Keratinocyte (primary cell): Measurements from ENCODE around the gene RANBP9. TPM values are rescaled to one million over a fixed set of nuclear protein-coding genes. Genes with fewer than 3 reads are reported as not detected.

Experiments used
- DNase-seq: peaks from one replicate; pipeline ENCODE4 v3.0.0-alpha.2; 2011; ENCODE audit warnings: low read depth, missing footprints, low spot score
- FAIRE-seq: peaks from 2 replicates; lab custom pipeline; 2011; peaks lifted over from hg19 to GRCh38; lab: Jason Lieb, UNC
- H2AFZ ChIP-seq: 2 replicates; pipeline ENCODE4 v1.6.0; 2012; ENCODE audit warnings: low read length, control low read depth, inconsistent platforms; ENCODE audit not compliant: control insufficient read depth
- H3K27ac ChIP-seq: 2 replicates; pipeline ENCODE4 v1.5.1; 2011; ENCODE audit warnings: low read length; ENCODE audit not compliant: control insufficient read depth, insufficient read depth
- H3K27me3 ChIP-seq: 3 replicates; pipeline ENCODE4 v1.6.0; 2011; ENCODE audit warnings: low read length; ENCODE audit not compliant: control insufficient read depth, insufficient read depth; ENCODE audit errors: extremely low read depth
- H3K36me3 ChIP-seq, 2 experiments: 2 replicates in 1 of 2; 3 replicates in 1 of 2; pipeline ENCODE4 v1.5.1; 2011; ENCODE audit warnings: low read length in 2 of 2, mild to moderate bottlenecking in 1 of 2; ENCODE audit not compliant: control insufficient read depth in 2 of 2, insufficient read depth in 2 of 2; ENCODE audit errors: extremely low read depth in 1 of 2
- H3K4me1 ChIP-seq: 3 replicates; pipeline ENCODE4 v1.5.1; 2011; ENCODE audit warnings: low read length; ENCODE audit not compliant: control insufficient read depth, insufficient read depth; ENCODE audit errors: extremely low read depth
- H3K4me2 ChIP-seq: 3 replicates; pipeline ENCODE4 v1.6.0; 2011; ENCODE audit warnings: low read depth, low read length; ENCODE audit not compliant: control insufficient read depth, insufficient read depth; ENCODE audit errors: extremely low read depth
- H3K4me3 ChIP-seq, 3 experiments: fragments of 200-600 bp in 1 of 3; sonication (generic) in 1 of 3; 2 replicates in 2 of 3; 3 replicates in 1 of 3; pipeline ENCODE4 v1.5.1; 2011 to 2016; ENCODE audit warnings: low read length in 3 of 3, mild to moderate bottlenecking in 3 of 3, control low read depth in 2 of 3, inconsistent platforms in 1 of 3, low read depth in 1 of 3, mixed read lengths in 1 of 3, mixed run types in 1 of 3, moderate library complexity in 1 of 3; ENCODE audit not compliant: control insufficient read depth in 2 of 3, insufficient read depth in 2 of 3; ENCODE audit errors: extremely low read depth in 1 of 3
- H3K79me2 ChIP-seq: 2 replicates; pipeline ENCODE4 v1.6.0; 2012; ENCODE audit warnings: low read length; ENCODE audit not compliant: control insufficient read depth, insufficient read depth
- H3K9ac ChIP-seq: 3 replicates; pipeline ENCODE4 v1.6.0; 2011; ENCODE audit warnings: low read length; ENCODE audit not compliant: control insufficient read depth, insufficient read depth; ENCODE audit errors: extremely low read depth
- H3K9me1 ChIP-seq: 3 replicates; pipeline ENCODE4 v1.6.0; 2011; ENCODE audit warnings: low read length; ENCODE audit not compliant: control insufficient read depth, insufficient read depth; ENCODE audit errors: extremely low read depth
- H3K9me3 ChIP-seq: 2 replicates; pipeline ENCODE4 v1.5.1; 2012; ENCODE audit warnings: low read depth, low read length; ENCODE audit not compliant: control insufficient read depth
- H4K20me1 ChIP-seq: 3 replicates; pipeline ENCODE4 v1.6.0; 2011; ENCODE audit warnings: low read length; ENCODE audit not compliant: control insufficient read depth, insufficient read depth; ENCODE audit errors: extremely low read depth
- CTCF ChIP-seq, 3 experiments: IDR thresholded peaks in 1 of 3; conservative IDR thresholded peaks in 1 of 3; optimal IDR thresholded peaks in 1 of 3; 2 replicates in 2 of 3; 3 replicates in 1 of 3; pipeline versions ENCODE3 to v1.5.1; 2011; ENCODE audit warnings: low read length in 3 of 3, mild to moderate bottlenecking in 3 of 3, moderate library complexity in 2 of 3, control low read depth in 1 of 3, inconsistent platforms in 1 of 3; ENCODE audit not compliant: insufficient read depth in 2 of 3; ENCODE audit errors: extremely low read depth in 1 of 3
- EZH2 ChIP-seq: IDR thresholded peaks from one replicate; pipeline ENCODE4 v1.6.1; 2012; ENCODE audit warnings: inconsistent platforms, mild to moderate bottlenecking, low read length, moderate library complexity
- dilution Hi-C: fragments of 300-500 bp; cut with MboI; formaldehyde crosslinking; loops from one replicate; pipeline ENCODE4 v1.7.0; 2020; ENCODE audit warnings: low sequenced_read_pairs; ENCODE audit not compliant: extremely low pct_ligation_motif_present
- polyA plus RNA-seq, 5 experiments: library from polyadenylated mRNA; depleted of rRNA in 3 of 5; stranded (reverse) in 3 of 5; stranded (forward) in 1 of 5; unstranded in 1 of 5; fragments of >200 nt; gene quantifications; 1 replicate in 1 of 5; 2 replicates in 3 of 5; 3 replicates in 1 of 5; pipeline versions ENCODE4 v1.2.1 to v1.2.3, GENCODE V29; 2011 to 2012; ENCODE audit warnings: missing spikeins in 2 of 5, low read depth in 1 of 5, low replicate concordance in 1 of 5

RANBP9 gene
- polyA plus RNA-seq, 1 donor (not counting 4 experiments of a cell fraction or from before 2014, with no cell fraction given): 36.7 TPM

GRCh38 chr6:13666194-13667105 lies 45.2 kb downstream of the RANBP9 start:
- no peaks in the 10 kb centered on the region for H3K9me1 ChIP-seq
- H3K36me3 ChIP-seq: no peaks in the 10 kb centered on the region
- DNase-seq (peak; percentile 41), FAIRE-seq (no peak)
- no peak overlapping the region for H3K9ac ChIP-seq
- H4K20me1 ChIP-seq: no peaks in the 10 kb centered on the region
- no peak overlapping the region for H2AFZ ChIP-seq
- no peak for TF ChIP-seq CTCF (optimal IDR thresholded peaks at IDR 0.05 in 1 of 3, IDR thresholded peaks at IDR 0.05 in 1 of 3, conservative IDR thresholded peaks at IDR 0.05 in 1 of 3; ENCODE audit: extremely low read depth in 1 of 3, insufficient read depth in 2 of 3, low read length in 3 of 3)
- TF ChIP-seq EZH2: no peak
- no peak overlapping the region for H3K4me3 ChIP-seq
- H3K27ac ChIP-seq: peak overlapping the region; percentile 61
- peak overlapping the region; percentile 40 for H3K4me2 ChIP-seq
- H3K4me1 ChIP-seq: peaks cover 18% of the 10 kb centered on the region
- dilution Hi-C loops: no loop called here
- H3K79me2 ChIP-seq: peaks cover 85% of the 10 kb centered on the region
- no peaks in the 10 kb centered on the region for H3K27me3 ChIP-seq
- no peaks in the 10 kb centered on the region for H3K9me3 ChIP-seq

- dilution Hi-C loops: no loop called here
- no peaks in the 10 kb centered on the region for H3K9me3 ChIP-seq
- no peaks in the 10 kb centered on the region for H3K27me3 ChIP-seq
- no peak overlapping the region for H3K9ac ChIP-seq
- no peaks in the 10 kb centered on the region for H3K9me1 ChIP-seq
- H3K79me2 ChIP-seq: peaks cover 86% of the 10 kb centered on the region
- DNase-seq: no peak
- H3K4me1 ChIP-seq: peaks cover 18% of the 10 kb centered on the region
- TF ChIP-seq EZH2: no peak
- no peak for TF ChIP-seq CTCF (optimal IDR thresholded peaks at IDR 0.05 in 1 of 3, IDR thresholded peaks at IDR 0.05 in 1 of 3, conservative IDR thresholded peaks at IDR 0.05 in 1 of 3; ENCODE audit: extremely low read depth in 1 of 3, insufficient read depth in 2 of 3, low read length in 3 of 3)
- H2AFZ ChIP-seq: no peak overlapping the region
- no peak overlapping the region for H3K4me3 ChIP-seq
- H4K20me1 ChIP-seq: no peaks in the 10 kb centered on the region
- FAIRE-seq: no peak
- no peak overlapping the region for H3K27ac ChIP-seq
- H3K36me3 ChIP-seq: no peaks in the 10 kb centered on the region
- no peak overlapping the region for H3K4me2 ChIP-seq
Observed at GRCh38 chr6:13664703-13665352, 46.8 kb downstream of the RANBP9 start.
